Hepatocyte (in vitro differentiated cells): Measurements from ENCODE around the gene ANKLE2. TPM values are rescaled to one million over a fixed set of nuclear protein-coding genes. Genes with fewer than 3 reads are reported as not detected.
"Not testable (repeated sequence)": the region's sequence is repeated elsewhere in the genome, so short reads cannot be mapped to it uniquely, and the experiment has no call there.

Source experiments
- DNase-seq: peaks from one replicate; pipeline ENCODE4 v3.0.0-alpha.2; 2016; ENCODE audit warnings: low spot score
- H2AFZ ChIP-seq: fragments of 200-600 bp; sonication (generic); 2 replicates; pipeline ENCODE4 v1.6.0; 2016; ENCODE audit warnings: antibody characterized with exemption, mild to moderate bottlenecking
- H3K27ac ChIP-seq: fragments of 200-600 bp; sonication (generic); 2 replicates; pipeline ENCODE4 v1.5.1; 2016; ENCODE audit warnings: mild to moderate bottlenecking
- H3K27me3 ChIP-seq: fragments of 200-600 bp; sonication (generic); 2 replicates; pipeline ENCODE4 v1.6.1; 2016
- H3K36me3 ChIP-seq: fragments of 200-600 bp; sonication (generic); replicated peaks from 2 replicates; pipeline ENCODE4 v1.5.1; 2016; ENCODE audit warnings: low read depth; ENCODE audit not compliant: insufficient read depth
- H3K4me1 ChIP-seq: fragments of 200-600 bp; sonication (generic); 2 replicates; pipeline ENCODE4 v1.5.1; 2016; ENCODE audit warnings: mild to moderate bottlenecking, moderate library complexity; ENCODE audit not compliant: insufficient read depth
- H3K4me2 ChIP-seq: fragments of 200-600 bp; sonication (generic); 2 replicates; pipeline ENCODE4 v1.6.0; 2016
- H3K4me3 ChIP-seq: fragments of 200-600 bp; sonication (generic); 2 replicates; pipeline ENCODE4 v1.5.1; 2016; ENCODE audit warnings: mild to moderate bottlenecking
- H3K79me2 ChIP-seq: fragments of 200-600 bp; sonication (generic); 2 replicates; pipeline ENCODE4 v1.6.0; 2017; ENCODE audit warnings: mild to moderate bottlenecking
- H3K9me2 ChIP-seq: fragments of 200-600 bp; sonication (generic); replicated peaks from 2 replicates; pipeline ENCODE4 v1.6.0; 2017; ENCODE audit warnings: mild to moderate bottlenecking; ENCODE audit not compliant: insufficient read depth
- H3K9me3 ChIP-seq: fragments of 200-600 bp; sonication (generic); 2 replicates; pipeline ENCODE4 v1.5.1; 2016; ENCODE audit warnings: low read depth, mild to moderate bottlenecking
- H4K20me1 ChIP-seq: fragments of 200-600 bp; sonication (generic); 2 replicates; pipeline ENCODE4 v1.6.0; 2016; ENCODE audit warnings: mild to moderate bottlenecking; ENCODE audit not compliant: insufficient read depth, poor library complexity, severe bottlenecking
- CTCF ChIP-seq: fragments of 200-600 bp; sonication (generic); IDR thresholded peaks from 2 replicates; pipeline ENCODE4 v1.5.1; 2016; ENCODE audit warnings: antibody characterized with exemption, mild to moderate bottlenecking; ENCODE audit not compliant: poor library complexity
- EZH2 ChIP-seq: fragments of 200-600 bp; sonication (generic); IDR thresholded peaks from 2 replicates; pipeline ENCODE4 v1.6.1; 2016; ENCODE audit warnings: antibody characterized with exemption, mild to moderate bottlenecking, borderline replicate concordance
- EZH2phosphoT487 ChIP-seq: fragments of 200-600 bp; sonication (generic); IDR thresholded peaks from one replicate; pipeline ENCODE4 v1.6.1; 2018; ENCODE audit warnings: antibody characterized with exemption, mild to moderate bottlenecking, low read depth, moderate library complexity; ENCODE audit not compliant: unreplicated experiment, severe bottlenecking
- WGBS: methylation state at CpG from one replicate; pipeline ENCODE4 v1.1.6; 2016; ENCODE audit warnings: low lambda C conversion rate; ENCODE audit errors: missing lambda C conversion rate; 5-methylcytosine and 5-hydroxymethylcytosine counted together
- polyA plus RNA-seq: library from polyadenylated mRNA; unstranded; fragments of >200 nt; fragmentation: Nextera tagmentation; extraction: Ambion mirVana; gene quantifications from 2 replicates; pipeline ENCODE4 v1.2.1, GENCODE V29; 2016
- total RNA-seq: library from RNA; depleted of rRNA; stranded (reverse); fragments of >200 nt; gene quantifications from 2 replicates; pipeline ENCODE4 v1.2.3, GENCODE V29; 2014

ANKLE2 gene
- total and polyA plus RNA-seq, 2 experiments from 2014 or later = 45.3 to 70.3 TPM

GRCh38 chr12:132795847-132796246 lies 34.2 kb upstream of the ANKLE2 start:
- Histone ChIP-seq H3K79me2 (peaks cover 9% of the 10 kb centered on the region), H3K27me3 (no peaks in the 10 kb centered on the region), H3K9me2 (no peaks in the 10 kb centered on the region), H3K27ac (no peak overlapping the region), H3K4me3 (no peak overlapping the region), H3K4me2 (no peak overlapping the region), H3K36me3 (no peaks in the 10 kb centered on the region), H3K9me3 (no peaks in the 10 kb centered on the region), H2AFZ (no peak overlapping the region), H4K20me1 (peaks cover 4% of the 10 kb centered on the region), H3K4me1 (no peaks in the 10 kb centered on the region)
- 97% methylated on average over 14 of the region's 14 CpGs for WGBS
- DNase-seq = no peak
- TF ChIP-seq EZH2 (no peak), EZH2phosphoT487 (no peak), CTCF (no peak)

- DNase-seq, H4K20me1 ChIP-seq, H3K4me1 ChIP-seq, H3K36me3 ChIP-seq, H3K27ac ChIP-seq, H3K4me3 ChIP-seq, H2AFZ ChIP-seq, H3K9me3 ChIP-seq, H3K4me2 ChIP-seq, H3K79me2 ChIP-seq, H3K27me3 ChIP-seq, H3K9me2 ChIP-seq: not testable (repeated sequence)
- 97% methylated on average over 2 of the region's 2 CpGs for WGBS
These were observed 30.3 kb upstream of the ANKLE2 start for GRCh38 chr12:132791940-132792339.

GRCh38 chr12:132789099-132789471 lies 27.5 kb upstream of the ANKLE2 start:
- Histone ChIP-seq H3K27ac (no peak overlapping the region), H2AFZ (no peak overlapping the region), H3K9me3 (no peaks in the 10 kb centered on the region), H3K79me2 (peaks cover 4% of the 10 kb centered on the region), H3K4me3 (no peak overlapping the region), H3K9me2 (no peaks in the 10 kb centered on the region), H4K20me1 (peaks cover 4% of the 10 kb centered on the region), H3K4me2 (no peak overlapping the region), H3K36me3 (no peaks in the 10 kb centered on the region), H3K4me1 (no peaks in the 10 kb centered on the region), H3K27me3 (no peaks in the 10 kb centered on the region)
- no peak for DNase-seq
- 96% methylated on average over 21 of the region's 21 CpGs for WGBS
- TF ChIP-seq EZH2phosphoT487 (no peak), EZH2 (no peak), CTCF (no peak)

GRCh38 chr12:132788375-132789098 lies 26.9 kb upstream of the ANKLE2 start:
- Histone ChIP-seq H3K4me3 (no peak overlapping the region), H3K27me3 (no peaks in the 10 kb centered on the region), H3K4me1 (no peaks in the 10 kb centered on the region), H3K9me2 (no peaks in the 10 kb centered on the region), H2AFZ (no peak overlapping the region), H3K9me3 (no peaks in the 10 kb centered on the region), H4K20me1 (peaks cover 4% of the 10 kb centered on the region), H3K79me2 (no peaks in the 10 kb centered on the region), H3K27ac (no peak overlapping the region), H3K36me3 (no peaks in the 10 kb centered on the region), H3K4me2 (no peak overlapping the region)
- TF ChIP-seq CTCF (no peak), EZH2phosphoT487 (no peak), EZH2 (no peak)
- DNase-seq = no peak
- WGBS = 96% methylated on average over 28 of the region's 29 CpGs
